HG03064 (cell line): ENCODE data around the gene TDRD5.

Experiments used
- ATAC-seq: cut with Tn5 transposase; IDR thresholded peaks from one replicate; pipeline ENCODE4 v1.9.1; 2021; ENCODE audit warnings: low read depth; ENCODE audit not compliant: unreplicated experiment

The TDRD5 gene

DNA sequence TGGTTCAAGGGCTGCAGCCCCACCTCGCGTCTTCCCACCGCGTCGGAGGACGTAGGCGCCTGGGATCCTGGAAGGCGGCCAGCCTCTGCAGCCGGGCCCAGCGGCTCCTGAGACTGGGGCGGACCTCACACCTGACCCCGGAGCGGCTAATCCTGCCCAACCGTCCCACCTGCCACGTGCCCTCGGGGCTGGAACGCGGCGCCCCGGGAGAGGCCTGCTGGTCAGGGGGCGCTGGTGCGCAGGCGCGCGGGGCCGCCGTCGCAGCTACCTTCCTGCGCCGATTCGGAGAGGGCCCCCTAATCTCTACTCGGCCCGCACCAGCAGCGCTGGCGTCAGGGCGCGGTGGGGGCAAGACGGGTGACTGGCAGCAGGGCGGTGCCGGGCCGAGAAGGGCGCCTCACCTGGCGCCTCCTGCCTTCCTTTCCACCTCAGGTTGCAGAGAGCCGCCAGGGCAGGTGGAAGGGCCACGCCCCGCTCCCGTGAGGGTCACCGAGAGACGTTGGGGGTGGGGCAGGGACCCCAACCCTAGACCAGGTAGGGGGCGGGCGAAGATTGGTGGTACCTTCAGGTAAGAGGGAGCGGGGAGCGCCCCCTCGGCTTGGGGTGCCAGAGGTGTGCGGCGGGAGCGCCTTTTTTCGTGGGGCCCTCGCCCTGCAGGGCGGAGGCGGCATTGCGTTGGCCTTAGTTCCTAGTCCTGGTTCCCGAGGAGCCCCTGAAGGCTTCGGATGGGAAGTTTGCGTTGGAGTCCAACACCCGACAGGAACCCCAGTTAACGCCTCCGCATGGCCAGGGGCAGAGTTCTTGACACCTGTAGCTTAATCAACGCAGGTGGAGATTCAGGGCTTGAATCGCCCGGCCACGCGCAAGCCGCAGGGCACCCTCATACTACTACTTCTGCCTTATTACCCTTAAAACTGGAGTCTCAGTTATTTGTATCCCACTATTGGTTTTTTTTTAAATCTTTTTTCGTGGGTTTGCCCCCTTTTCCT lies at the start of gene TDRD5:
TDRD5 (plus strand) TSS at position 241 of the 989 bp plus-strand sequence. CDS start 784 bp downstream, outside the sequence.
- no peak for ATAC-seq

DNA sequence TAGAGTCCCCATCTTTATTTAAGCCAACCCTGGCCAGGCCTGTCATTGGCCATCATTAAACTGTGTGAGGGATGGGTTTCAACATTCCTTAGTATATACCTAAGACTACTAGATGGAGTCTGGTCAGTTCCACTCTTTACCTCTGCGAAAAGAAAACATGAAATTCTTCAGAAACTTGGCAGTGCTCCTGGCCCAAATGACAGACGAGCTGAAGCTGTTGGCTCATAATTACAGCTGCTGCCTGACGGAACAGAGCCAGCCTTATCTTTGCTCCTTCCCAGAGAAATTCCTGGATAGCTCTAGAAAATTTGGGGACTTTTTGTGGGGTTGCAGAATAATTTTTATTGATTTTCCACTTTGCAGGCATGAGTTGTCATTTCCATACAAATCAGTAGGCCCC lies 46.3 kb upstream of the TDRD5 start:
- no peak for ATAC-seq

DNA sequence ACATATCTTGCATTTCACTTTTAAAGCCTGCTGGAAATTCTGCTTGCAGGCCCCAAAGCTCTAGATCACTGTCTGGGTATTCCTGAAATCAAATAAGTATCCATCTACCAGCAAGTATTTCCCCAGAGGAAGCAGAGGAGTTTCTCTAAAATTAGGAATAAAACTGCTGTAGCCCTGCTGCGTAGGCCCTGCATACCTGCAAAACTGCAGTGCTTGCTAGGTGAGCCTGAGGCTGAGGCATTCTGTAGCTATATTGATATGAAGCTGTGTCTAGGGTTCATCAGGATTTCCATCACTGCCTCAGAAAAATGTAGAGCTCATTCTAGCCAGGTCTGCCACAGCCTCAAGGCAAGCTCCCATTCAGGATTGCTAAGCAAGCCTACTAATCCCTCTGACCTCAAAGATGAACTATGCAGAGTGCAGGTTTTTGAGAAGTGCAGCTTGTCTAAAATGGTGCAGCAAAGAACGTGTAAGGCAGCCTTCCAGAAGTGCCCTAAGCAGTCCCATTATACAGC lies 44.6 kb upstream of the TDRD5 start:
- no peak for ATAC-seq

DNA sequence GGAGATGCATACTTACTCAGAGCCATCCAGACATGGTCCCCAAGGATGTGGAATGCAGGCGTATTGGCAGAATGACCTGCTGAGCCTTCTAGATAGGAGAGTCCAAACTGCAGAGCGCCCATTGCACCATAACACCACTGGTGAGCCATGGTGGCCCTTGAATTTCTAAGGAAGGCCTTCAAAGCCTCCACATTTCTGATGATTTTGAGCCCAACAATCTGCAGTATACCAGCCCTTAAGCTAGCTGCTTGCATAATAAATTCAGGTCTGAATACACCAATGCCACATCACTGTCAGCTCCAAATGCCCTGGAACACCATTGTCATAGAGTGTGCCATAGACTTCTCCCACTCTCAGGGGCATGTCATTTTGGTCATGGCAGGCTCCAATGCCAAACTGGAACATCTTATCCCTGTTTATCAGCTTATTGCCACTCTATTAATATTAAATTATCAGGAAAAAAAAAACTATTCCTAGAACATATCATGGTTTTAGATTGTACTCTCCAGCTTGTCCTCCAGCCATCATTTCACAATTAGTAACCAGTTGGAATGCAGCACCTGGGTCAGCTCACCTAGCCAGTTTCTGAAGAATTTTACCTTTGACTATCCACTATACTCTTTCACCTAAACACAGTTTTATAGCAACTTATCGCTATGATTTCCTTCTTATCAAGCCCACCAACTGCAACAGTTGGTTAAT lies 42.8 kb upstream of the TDRD5 start:
- no peak for ATAC-seq

DNA sequence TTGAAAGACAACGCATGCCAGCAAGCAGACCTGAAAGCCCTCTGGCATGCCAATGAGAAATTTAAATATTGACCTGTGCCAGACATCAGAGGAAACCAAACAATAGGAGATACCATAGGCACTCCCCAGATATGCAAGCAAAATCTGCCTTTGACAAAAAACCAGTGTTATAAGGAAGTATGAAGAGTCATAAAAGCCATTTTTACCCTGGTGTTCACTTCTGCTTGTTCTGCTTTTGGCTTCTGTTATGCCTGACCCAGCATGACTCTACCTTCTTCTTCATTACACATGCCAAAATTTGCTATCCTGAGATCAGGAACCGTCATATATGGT lies 42.3 kb upstream of the TDRD5 start:
- ATAC-seq: no peak

DNA sequence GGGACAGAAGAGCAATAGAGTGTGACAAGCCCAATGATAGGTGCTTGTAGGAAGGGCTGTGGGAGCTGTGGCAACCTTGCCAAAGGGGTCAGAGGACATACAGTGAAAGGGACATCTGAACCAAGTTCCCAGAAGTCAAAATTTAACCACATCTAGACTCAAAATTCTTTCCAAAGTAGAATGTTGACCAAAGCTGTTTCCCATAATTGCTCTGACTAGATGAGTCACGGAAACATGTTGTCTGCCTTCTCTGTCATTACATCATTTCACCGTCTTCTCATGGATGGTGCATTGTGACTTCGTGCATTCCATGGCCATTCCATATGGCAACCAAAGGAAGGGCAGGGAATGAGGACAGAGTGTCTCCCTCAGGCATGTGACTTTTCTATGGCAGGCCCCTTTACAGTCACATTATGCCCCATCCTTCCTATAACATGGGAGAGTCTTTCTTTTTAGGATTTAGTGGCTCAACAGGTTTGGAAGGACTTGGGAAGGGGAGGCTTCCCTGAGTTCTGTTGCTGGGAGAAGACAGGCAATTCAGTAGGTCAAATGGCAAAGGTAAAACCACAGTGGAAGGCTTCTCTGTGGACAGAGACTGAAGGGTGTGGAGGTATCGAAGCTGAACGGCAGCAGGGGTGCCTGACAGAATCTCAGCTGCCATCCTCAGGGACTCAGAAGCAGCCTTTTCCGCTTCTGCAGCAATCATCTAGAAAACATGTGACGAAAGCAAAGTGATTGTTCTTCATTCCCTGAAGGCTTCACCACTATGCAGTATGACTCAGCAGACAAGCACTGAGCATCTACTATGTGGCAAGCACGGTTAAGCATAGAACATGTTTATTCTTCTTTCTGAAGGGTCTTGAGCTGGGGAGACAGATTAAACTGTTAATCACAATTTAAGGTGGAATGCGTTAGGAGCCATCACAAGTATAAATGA lies 40.6 kb upstream of the TDRD5 start:
- ATAC-seq: no peak

- ATAC-seq: no peak
Measured at GRCh38 chr1:179554427-179554826, 37.2 kb upstream of the TDRD5 start.

DNA sequence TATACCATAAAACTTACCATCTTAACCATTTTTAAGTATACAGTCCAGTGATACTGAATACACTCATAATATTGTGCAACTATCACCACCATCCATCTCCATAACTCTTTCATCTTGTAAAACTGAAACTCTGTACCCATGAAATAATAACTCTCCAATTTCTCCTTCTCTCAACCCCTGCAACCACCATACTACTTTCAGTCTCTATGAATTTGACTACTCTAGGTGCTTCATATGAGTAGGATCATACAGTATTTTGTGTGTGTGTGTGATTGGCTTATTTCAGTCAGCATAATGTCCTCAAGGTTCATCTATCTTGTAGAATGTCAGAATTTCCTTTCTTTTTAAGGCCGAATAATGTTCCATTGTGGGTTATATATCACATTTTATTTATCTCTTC lies 33.6 kb upstream of the TDRD5 start:
- ATAC-seq: no peak

- no peak for ATAC-seq
Measured at GRCh38 chr1:179575497-179576314, 15.9 kb upstream of the TDRD5 start, which contains the start of gene NPHS2. NPHS2 (minus strand) TSS chr1:179575948; CDS start chr1:179575864, 84 bp downstream.

GRCh38 chr1:179576509-179576908 lies 15.1 kb upstream of the TDRD5 start:
- ATAC-seq: no peak

DNA sequence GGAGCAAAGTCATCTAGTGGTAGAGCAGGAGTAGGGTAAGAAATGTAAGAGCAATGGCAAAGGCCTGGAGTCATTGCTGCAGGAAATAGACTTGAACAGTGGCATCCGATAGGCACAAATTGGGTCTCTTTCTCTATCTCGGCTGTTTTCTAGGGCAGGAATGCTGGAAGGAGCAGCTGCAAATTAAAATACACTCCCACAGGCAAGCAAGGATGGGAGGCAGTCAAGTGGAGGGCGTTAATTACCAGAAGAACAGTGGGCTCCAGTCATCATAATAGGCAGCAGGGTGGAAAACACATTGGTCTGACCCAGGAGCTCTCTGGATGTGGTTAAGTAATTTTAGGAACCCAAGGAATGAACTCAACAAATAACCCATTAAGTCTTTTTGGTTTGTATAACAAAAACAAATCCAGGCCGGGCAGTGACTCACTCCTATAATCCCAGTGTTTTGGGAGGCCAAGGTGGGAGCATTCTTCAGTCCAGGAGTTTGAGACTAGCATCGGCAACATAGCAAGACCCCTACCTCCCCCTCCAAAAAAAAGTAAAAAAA lies 7.8 kb upstream of the TDRD5 start:
- ATAC-seq: no peak

DNA sequence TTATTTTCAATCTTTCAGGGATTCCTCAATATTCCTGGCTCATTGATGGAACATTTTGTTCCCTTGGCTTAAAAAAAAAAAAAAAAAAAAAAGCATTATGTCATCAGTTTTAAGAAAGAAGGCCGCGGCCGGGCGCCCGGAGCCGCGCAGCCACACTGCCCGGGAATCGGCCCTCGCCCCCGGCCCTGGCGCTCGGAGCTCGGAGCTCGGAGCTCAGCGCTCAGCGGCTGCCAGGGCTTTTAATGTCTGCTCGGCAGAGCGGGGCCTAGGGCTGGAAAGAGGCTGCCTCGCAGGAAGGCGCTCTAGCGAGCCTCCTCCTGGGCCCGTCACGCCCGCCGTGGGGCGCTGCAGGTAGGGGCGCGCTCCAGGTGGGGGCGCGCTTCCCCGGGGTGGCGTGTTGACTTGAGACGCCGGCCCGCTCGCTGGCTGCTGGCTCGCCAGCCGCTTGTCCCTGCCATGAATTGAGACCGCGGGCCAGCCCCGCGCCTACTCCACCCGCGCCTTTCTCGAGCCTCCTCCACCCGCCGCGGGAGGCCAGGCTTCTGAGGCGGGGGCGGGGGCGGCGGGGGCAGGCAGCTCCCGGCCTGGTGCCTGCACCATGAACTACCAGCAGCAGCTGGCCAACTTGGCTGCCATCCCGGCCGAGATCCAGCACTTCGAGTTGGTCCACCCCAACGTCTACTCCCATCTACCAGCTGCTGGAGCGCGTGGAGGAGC lies 5.4 kb upstream of the TDRD5 start:
- ATAC-seq: no peak

- ATAC-seq: no peak
Measured at GRCh38 chr1:179587336-179587735, 4.3 kb upstream of the TDRD5 start.

DNA sequence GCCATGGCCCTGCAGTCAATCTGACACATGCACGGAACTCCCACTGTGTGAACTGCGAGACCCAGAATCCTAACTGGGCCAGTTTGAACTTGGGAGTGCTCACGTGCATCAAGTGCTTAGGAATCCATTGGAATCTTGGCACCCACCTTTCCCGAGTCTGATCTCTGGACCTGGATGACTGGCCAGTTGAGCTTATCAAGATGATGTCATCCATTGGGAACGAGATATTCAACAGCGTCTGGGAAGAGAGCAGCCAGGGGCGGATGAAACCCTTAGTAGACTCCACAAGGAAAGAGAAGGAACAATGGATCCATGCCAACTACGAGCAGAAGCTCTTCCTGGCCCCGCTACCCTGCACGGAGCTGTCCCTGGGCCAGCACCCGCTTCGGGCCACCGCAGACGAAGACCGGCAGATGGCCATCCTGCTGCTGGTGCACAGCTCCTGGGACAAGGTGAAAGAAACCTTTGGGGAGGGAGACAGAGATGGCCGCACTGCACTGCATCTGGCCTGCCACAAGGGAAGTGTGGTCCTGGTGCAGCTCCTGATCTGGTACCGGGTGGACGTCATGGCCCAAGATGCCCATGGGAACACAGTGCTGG lies 3.1 kb upstream of the TDRD5 start:
- no peak for ATAC-seq

DNA sequence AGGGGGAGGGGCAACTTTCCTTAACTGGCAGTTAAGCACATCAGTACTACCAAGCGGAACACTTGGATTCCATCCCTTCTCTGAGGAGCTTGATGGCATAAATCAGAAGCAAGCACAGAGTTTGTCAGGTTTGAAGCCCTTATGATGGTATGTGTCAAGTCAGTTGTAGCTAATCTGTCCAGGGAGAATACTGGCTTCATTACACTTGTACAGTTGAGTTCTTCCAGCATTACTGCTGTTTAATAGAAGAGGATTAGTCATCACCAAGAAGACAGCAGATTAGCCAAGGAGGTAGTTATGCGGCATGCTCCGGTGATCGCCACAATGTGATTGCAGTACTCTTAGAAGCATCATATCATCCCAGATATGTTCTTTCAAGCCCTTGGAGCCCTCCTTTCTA lies 2.1 kb upstream of the TDRD5 start:
- ATAC-seq: no peak

- ATAC-seq: no peak
Measured at GRCh38 chr1:179590671-179591070, 961 bp upstream of the TDRD5 start.

DNA sequence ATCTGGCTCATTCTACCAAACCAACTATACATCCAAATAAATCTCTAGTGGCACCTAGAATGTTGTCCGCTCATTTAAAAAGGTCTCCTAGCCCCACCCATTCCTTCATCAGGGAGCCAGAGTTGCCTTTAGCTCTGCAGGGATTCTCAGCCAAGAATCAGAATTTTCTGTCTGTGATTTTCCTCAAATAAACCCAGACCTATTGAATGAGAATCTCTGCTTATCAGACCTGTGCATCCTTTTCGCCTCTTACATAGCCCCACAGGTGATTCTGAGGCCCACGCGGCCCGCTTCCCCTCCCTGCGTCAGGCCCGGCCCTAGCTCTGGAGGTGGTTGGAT lies 410 bp upstream of the TDRD5 start:
- no peak for ATAC-seq

DNA sequence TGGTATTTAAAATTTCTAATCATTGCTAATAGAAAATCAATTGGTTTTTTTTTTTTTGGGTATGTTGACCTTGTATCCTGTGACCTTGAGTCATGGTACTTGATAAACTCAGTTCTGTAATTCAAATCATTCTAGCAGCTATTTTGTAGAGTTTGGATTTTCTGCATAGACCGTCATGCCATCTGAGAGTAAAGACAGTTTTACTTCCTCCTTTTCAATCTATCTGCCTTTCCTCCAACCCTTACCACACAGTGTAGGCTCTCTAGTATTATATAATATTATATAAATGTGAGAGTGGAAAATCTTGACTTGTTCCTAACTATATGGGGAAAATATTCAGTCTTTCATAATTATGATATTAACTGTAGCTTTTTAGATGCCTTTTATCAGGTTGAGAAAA lies 7.0 kb downstream of the TDRD5 start:
- ATAC-seq: no peak
